IMR-90 (cell line): ENCODE data around the gene ERMAP. TPM values are rescaled to one million over a fixed set of nuclear protein-coding genes. Genes with fewer than 3 reads are reported as not detected.

Source experiments
- ATAC-seq: fragments of 200-7000 bp; cut with Tn5 transposase; 2 replicates; pipeline ENCODE4 v1.9.1; 2020; ENCODE audit warnings: low read depth, mild to moderate bottlenecking, moderate library complexity
- BruUV-seq: library from RNA; stranded (reverse); fragments of 400-500 nt; replicated peaks from 2 replicates; lab custom pipeline; 2021; lab: Mats Ljungman, UMichigan
- CTCF ChIA-PET: fragments of 300-600 bp; formaldehyde crosslinking; extraction: SDS; loops from one replicate; lab custom pipeline; 2021; ENCODE audit warnings: antibody characterized with exemption; lab: Yijun Ruan, JAX
- POLR2A ChIA-PET: fragments of 300-600 bp; sonication (Branson Sonifier 250); formaldehyde crosslinking; loops from one replicate; lab custom pipeline; 2022; ENCODE audit warnings: antibody characterized with exemption; ENCODE audit not compliant: unreplicated experiment; lab: Charles Lee
- DNase-seq: peaks from one replicate; pipeline ENCODE4 v3.0.0; 2013
- H2AFZ ChIP-seq: replicated peaks from 2 replicates; pipeline ENCODE3; 2013; ENCODE audit warnings: low read length, mild to moderate bottlenecking; ENCODE audit not compliant: poor library complexity
- H2AK5ac ChIP-seq: 2 replicates; pipeline ENCODE4 v1.6.1; 2013; ENCODE audit warnings: low read depth, low read length, inconsistent platforms
- H2AK9ac ChIP-seq: replicated peaks from 2 replicates; pipeline ENCODE3; 2013; ENCODE audit warnings: mild to moderate bottlenecking, low read depth, low read length, moderate library complexity; ENCODE audit not compliant: poor library complexity
- H2BK120ac ChIP-seq: 2 replicates; pipeline ENCODE4 v1.6.1; 2013; ENCODE audit warnings: low read depth, low read length, inconsistent platforms
- H2BK15ac ChIP-seq: 3 replicates; pipeline ENCODE4 v1.6.1; 2013; ENCODE audit warnings: low read depth, low read length, inconsistent platforms
- H2BK20ac ChIP-seq: 2 replicates; pipeline ENCODE4 v1.6.1; 2013; ENCODE audit warnings: low read depth, mild to moderate bottlenecking, inconsistent platforms, low read length, moderate library complexity
- H2BK5ac ChIP-seq: 2 replicates; pipeline ENCODE4 v1.6.1; 2013; ENCODE audit warnings: mild to moderate bottlenecking, low read depth, low read length, inconsistent platforms; ENCODE audit not compliant: poor library complexity, severe bottlenecking
- H3K14ac ChIP-seq: replicated peaks from 2 replicates; pipeline ENCODE4 v1.6.1; 2013; ENCODE audit warnings: low read depth, low read length, inconsistent platforms
- H3K18ac ChIP-seq: 2 replicates; pipeline ENCODE4 v1.6.1; 2013; ENCODE audit warnings: low read depth, low read length, control low read depth
- H3K23ac ChIP-seq: 2 replicates; pipeline ENCODE4 v1.6.1; 2013; ENCODE audit warnings: low read depth, low read length, inconsistent platforms
- H3K27ac ChIP-seq: 2 replicates; pipeline ENCODE4 v1.5.1; 2013; ENCODE audit warnings: mild to moderate bottlenecking, control low read depth, low read length; ENCODE audit not compliant: insufficient read depth
- H3K27me3 ChIP-seq: 2 replicates; pipeline ENCODE4 v1.6.1; 2013; ENCODE audit warnings: low read length; ENCODE audit not compliant: control insufficient read depth, insufficient read depth
- H3K36me3 ChIP-seq: 2 replicates; pipeline ENCODE4 v1.6.1; 2013; ENCODE audit warnings: low read length, mixed read lengths; ENCODE audit not compliant: control insufficient read depth, insufficient read depth
- H3K4ac ChIP-seq: 2 replicates; pipeline ENCODE4 v1.6.1; 2013; ENCODE audit warnings: low read depth, low read length, inconsistent platforms
- H3K4me1 ChIP-seq: 2 replicates; pipeline ENCODE4 v1.6.1; 2013; ENCODE audit warnings: low read length, mixed read lengths; ENCODE audit not compliant: control insufficient read depth, insufficient read depth
- H3K4me2 ChIP-seq: 2 replicates; pipeline ENCODE4 v1.6.1; 2013; ENCODE audit warnings: low read depth, mild to moderate bottlenecking, control low read depth, low read length, moderate library complexity
- H3K4me3 ChIP-seq: 2 replicates; pipeline ENCODE4 v1.5.1; 2013; ENCODE audit warnings: low read depth, mild to moderate bottlenecking, control low read depth, low read length, moderate library complexity; ENCODE audit not compliant: insufficient read depth
- H3K56ac ChIP-seq: 2 replicates; pipeline ENCODE4 v1.6.1; 2013; ENCODE audit warnings: low read length, inconsistent platforms; ENCODE audit not compliant: insufficient read depth; ENCODE audit errors: extremely low read depth
- H3K79me1 ChIP-seq, 2 experiments: 2 replicates each; pipeline ENCODE4 v1.6.1; 2013; ENCODE audit warnings: low read length in 2 of 2, inconsistent platforms in 1 of 2, low read depth in 1 of 2
- H3K9ac ChIP-seq: 2 replicates; pipeline ENCODE4 v1.6.1; 2013; ENCODE audit warnings: low read depth, low read length, control low read depth
- H3K9me1 ChIP-seq: 2 replicates; pipeline ENCODE4 v1.6.1; 2013; ENCODE audit warnings: low read length, inconsistent platforms; ENCODE audit not compliant: insufficient read depth
- H3K9me3 ChIP-seq: 2 replicates; pipeline ENCODE4 v1.6.1; 2013; ENCODE audit warnings: low read length; ENCODE audit not compliant: control insufficient read depth, insufficient read depth
- H4K20me1 ChIP-seq: 2 replicates; pipeline ENCODE4 v1.6.1; 2013; ENCODE audit warnings: low read length, inconsistent platforms; ENCODE audit not compliant: insufficient read depth
- H4K5ac ChIP-seq: 2 replicates; pipeline ENCODE4 v1.6.1; 2013; ENCODE audit warnings: mild to moderate bottlenecking, low read depth, low read length, control low read depth
- H4K8ac ChIP-seq, 2 experiments: 2 replicates each; pipeline ENCODE4 v1.6.1; 2013; ENCODE audit warnings: low read depth in 2 of 2, low read length in 2 of 2, control low read depth in 1 of 2, inconsistent platforms in 1 of 2
- H4K91ac ChIP-seq: 2 replicates; pipeline ENCODE4 v1.6.1; 2013; ENCODE audit warnings: low read depth, low read length, inconsistent platforms; ENCODE audit not compliant: insufficient read depth
- BHLHE40 ChIP-seq: fragments of 150-350 bp; IDR thresholded peaks from 2 replicates; pipeline ENCODE4 v1.6.1; 2016; ENCODE audit warnings: mild to moderate bottlenecking, low read depth, low read length
- CEBPB ChIP-seq: IDR thresholded peaks from 2 replicates; pipeline ENCODE4 v1.6.1; 2012; ENCODE audit warnings: low read depth, low read length, improper control_type of control experiment
- CHD1 ChIP-seq: IDR thresholded peaks from 2 replicates; pipeline ENCODE4 v1.6.1; 2012; ENCODE audit warnings: low read depth, low read length, improper control_type of control experiment
- CTCF ChIP-seq: conservative IDR thresholded peaks from 2 replicates; pipeline ENCODE4 v1.5.1; 2012; ENCODE audit warnings: mild to moderate bottlenecking, low read depth, low read length, improper control_type of control experiment
- ELK1 ChIP-seq: fragments of 150-350 bp; IDR thresholded peaks from 2 replicates; pipeline ENCODE4 v1.6.1; 2016; ENCODE audit warnings: low read depth, mild to moderate bottlenecking, low read length, moderate library complexity, borderline replicate concordance
- FOS ChIP-seq: fragments of 150-350 bp; IDR thresholded peaks from 2 replicates; pipeline ENCODE4 v1.6.1; 2016; ENCODE audit warnings: low read depth, low read length
- MAFK ChIP-seq: IDR thresholded peaks from 2 replicates; pipeline ENCODE4 v1.6.1; 2012; ENCODE audit warnings: low read depth, low read length, improper control_type of control experiment
- MAZ ChIP-seq: IDR thresholded peaks from 2 replicates; pipeline ENCODE4 v1.6.1; 2012; ENCODE audit warnings: low read depth, mild to moderate bottlenecking, low read length, improper control_type of control experiment, moderate library complexity, borderline replicate concordance
- MXI1 ChIP-seq: IDR thresholded peaks from 2 replicates; pipeline ENCODE4 v1.6.1; 2012; ENCODE audit warnings: low read depth, mild to moderate bottlenecking, low read length, moderate library complexity, borderline replicate concordance
- NFE2L2 ChIP-seq: fragments of 150-350 bp; IDR thresholded peaks from 2 replicates; pipeline ENCODE4 v1.6.1; 2016; ENCODE audit warnings: low read depth, mild to moderate bottlenecking, low read length
- POLR2A ChIP-seq: IDR thresholded peaks from 2 replicates; pipeline ENCODE4 v1.6.1; 2012; ENCODE audit warnings: mild to moderate bottlenecking, low read depth, low read length
- RAD21 ChIP-seq: IDR thresholded peaks from 2 replicates; pipeline ENCODE4 v1.6.1; 2012; ENCODE audit warnings: low read length, improper control_type of control experiment
- RCOR1 ChIP-seq: IDR thresholded peaks from 2 replicates; pipeline ENCODE4 v1.6.1; 2012; ENCODE audit warnings: mild to moderate bottlenecking, low read length, improper control_type of control experiment; ENCODE audit not compliant: insufficient replicate concordance
- RFX5 ChIP-seq: IDR thresholded peaks from 2 replicates; pipeline ENCODE4 v1.8.0; 2012; ENCODE audit warnings: low read depth, mild to moderate bottlenecking, low read length, moderate library complexity
- SMC3 ChIP-seq: fragments of 150-350 bp; IDR thresholded peaks from 2 replicates; pipeline ENCODE4 v1.6.1; 2016; ENCODE audit warnings: low read depth, mild to moderate bottlenecking, antibody characterized with exemption, low read length, moderate library complexity
- USF2 ChIP-seq: fragments of 150-350 bp; IDR thresholded peaks from 2 replicates; pipeline ENCODE4 v1.6.1; 2017; ENCODE audit warnings: mild to moderate bottlenecking, antibody characterized with exemption, low read length, low read depth
- WGBS, 2 experiments: methylation state at CpG; one replicate each; pipeline versions ENCODE4 v1.1.5 to v1.1.7; 2013; ENCODE audit warnings: missing lambda C conversion rate in 2 of 2; ENCODE audit not compliant: insufficient read length in 1 of 2; ENCODE audit errors: extremely low coverage in 2 of 2; 5-methylcytosine and 5-hydroxymethylcytosine counted together
- dilution Hi-C: fragments of 300-500 bp; cut with HindIII; formaldehyde crosslinking; loops from one replicate; pipeline ENCODE4 v1.14.3; 2018; ENCODE audit warnings: low sequenced_read_pairs; ENCODE audit not compliant: unreplicated experiment
- in situ Hi-C: fragments of 300-500 bp; cut with MboI; formaldehyde crosslinking; loops from 3 replicates; pipeline ENCODE4 v1.14.3; 2019; ENCODE audit warnings: low sequenced_read_pairs, inconsistent platforms, mixed read lengths
- intact Hi-C: fragments of 100-400 bp; cut with micrococcal nuclease; formaldehyde crosslinking; loops from 2 replicates; pipeline ENCODE4 v1.10.0; 2022
- polyA plus RNA-seq, 3 experiments: library from polyadenylated mRNA; depleted of rRNA; stranded (reverse); fragments of >200 nt; gene quantifications; 2 replicates each; pipeline ENCODE4 v1.2.3, GENCODE V29; 2012; ENCODE audit warnings: low replicate concordance in 1 of 3
- total RNA-seq: library from RNA; depleted of rRNA; stranded (reverse); fragments of >200 nt; gene quantifications from 2 replicates; pipeline ENCODE4 v1.2.3, GENCODE V29; 2012

The ERMAP gene
- total and polyA plus RNA-seq, 2 of the 4 experiments (the other 2 are of a cell fraction): 5.0 to 7.2 TPM

- Histone ChIP-seq H4K20me1 (no peaks in the 10 kb centered on the region; the same call in 1 of the 2 replicates), H3K56ac (no peak overlapping the region), H2AK5ac (no peak overlapping the region), H3K18ac (no peak overlapping the region), H2AFZ (no peak overlapping the region), H3K23ac (no peak overlapping the region), H2BK5ac (no peak overlapping the region), H3K9me3 (no peaks in the 10 kb centered on the region), H3K4me3 (no peak overlapping the region), H3K4me1 (peaks cover 3% of the 10 kb centered on the region; the same call in 1 of the 2 replicates), H2BK120ac (no peak overlapping the region), H3K4me2 (no peak overlapping the region), H3K9ac (no peak overlapping the region), H3K27ac (no peak overlapping the region), H4K5ac (no peak overlapping the region), H2AK9ac (no peak overlapping the region), H2BK15ac (no peak overlapping the region), H3K79me1 (no peaks in the 10 kb centered on the region; a peak in 1 of 4 replicates), H3K9me1 (peaks cover 5% of the 10 kb centered on the region; the same call in 1 of the 2 replicates), H4K8ac (no peak overlapping the region), H3K27me3 (no peaks in the 10 kb centered on the region), H3K14ac (no peak overlapping the region), H3K4ac (no peak overlapping the region), H3K36me3 (no peaks in the 10 kb centered on the region; the same call in 1 of the 2 replicates), H2BK20ac (no peak overlapping the region), H4K91ac (no peak overlapping the region)
- TF ChIP-seq RFX5 (no peak), RAD21 (no peak), NFE2L2 (no peak), FOS (no peak), USF2 (no peak), ELK1 (no peak), CHD1 (no peak), SMC3 (no peak), MXI1 (no peak), BHLHE40 (no peak), MAZ (no peak), RCOR1 (no peak), POLR2A (no peak), MAFK (no peak), CTCF (no peak), CEBPB (no peak)
- BruUV-seq: no TSS peak
- ATAC-seq: no peak
- ChIA-PET POLR2A (no interaction called here), CTCF (no interaction called here)
- dilution Hi-C loops (no loop called here), intact Hi-C loops (no loop called here), in situ Hi-C loops (loop anchor here (10.0 kb wide), 1 partner anchor 127 kb away; no protein-coding TSS in a partner anchor)
- WGBS, 2 experiments: no CpG with 5 or more reads among the region's 1 CpG
- DNase-seq: no peak
Measured at GRCh38 chr1:42788021-42788420, 28.9 kb upstream of the ERMAP start.
